Fibroblast of pulmonary artery (primary cell): ENCODE measurements around the gene CHST1.

Source experiments
- DNase-seq: peaks from one replicate; pipeline ENCODE4 v3.0.0-alpha.2; 2010; ENCODE audit warnings: low read depth
- H3K4me3 ChIP-seq: replicated peaks from 2 replicates; pipeline ENCODE4 v1.5.1; 2011; ENCODE audit warnings: low read depth, mild to moderate bottlenecking, control low read depth, low read length, moderate library complexity
- CTCF ChIP-seq: IDR thresholded peaks from 2 replicates; pipeline ENCODE4 v1.5.1; 2011; ENCODE audit warnings: mild to moderate bottlenecking, control low read depth, low read length, inconsistent platforms; ENCODE audit errors: missing control alignments

Gene CHST1

GRCh38 chr11:45702511-45702910, 37.1 kb upstream of the CHST1 start:
- no peak for TF ChIP-seq CTCF
- H3K4me3 ChIP-seq = no peak overlapping the region
- DNase-seq = no peak

GRCh38 chr11:45698777-45699497, 33.5 kb upstream of the CHST1 start:
- H3K4me3 ChIP-seq = no peak overlapping the region
- no peak for TF ChIP-seq CTCF
- DNase-seq = no peak

GRCh38 chr11:45692808-45693453, 27.5 kb upstream of the CHST1 start:
- DNase-seq = no peak
- TF ChIP-seq CTCF = no peak
- H3K4me3 ChIP-seq = no peak overlapping the region

- no peak for TF ChIP-seq CTCF
- H3K4me3 ChIP-seq = no peak overlapping the region
- DNase-seq = no peak
These were observed 23.1 kb upstream of the CHST1 start for GRCh38 chr11:45688472-45689033.

- H3K4me3 ChIP-seq = no peak overlapping the region
- DNase-seq = no peak
- TF ChIP-seq CTCF = no peak
These were observed 22.4 kb upstream of the CHST1 start for GRCh38 chr11:45687836-45688235.

GRCh38 chr11:45685964-45686537, 20.6 kb upstream of the CHST1 start:
- DNase-seq = no peak
- no peak overlapping the region for H3K4me3 ChIP-seq
- TF ChIP-seq CTCF = no peak
